GM23338 (cell line): ENCODE results near the gene CACNA1H. TPM values are rescaled to one million over a fixed set of nuclear protein-coding genes. Genes with fewer than 3 reads are reported as not detected.

Source experiments
- ATAC-seq: fragments of 200-7000 bp; cut with Tn5 transposase; 3 replicates; pipeline ENCODE4 v1.9.1; 2020
- DNase-seq: peaks from one replicate; pipeline ENCODE4 v3.0.0-alpha.2; 2015; ENCODE audit warnings: low spot score
- H2AFZ ChIP-seq: fragments of 200-600 bp; sonication (generic); 2 replicates; pipeline ENCODE4 v1.8.0; 2016; ENCODE audit warnings: antibody characterized with exemption, mild to moderate bottlenecking, moderate library complexity
- H3F3A ChIP-seq: fragments of 200-600 bp; sonication (generic); replicated peaks from 2 replicates; pipeline ENCODE4 v1.8.0; 2017; ENCODE audit warnings: antibody characterized with exemption, mixed run types, low read depth
- H3K27ac ChIP-seq: fragments of 200-600 bp; sonication (generic); 2 replicates; pipeline ENCODE4 v1.6.1; 2016; ENCODE audit warnings: low read depth
- H3K27me3 ChIP-seq: fragments of 200-600 bp; sonication (generic); 2 replicates; pipeline ENCODE4 v1.8.0; 2016; ENCODE audit warnings: mild to moderate bottlenecking, mixed run types, moderate library complexity; ENCODE audit not compliant: insufficient read depth
- H3K36me3 ChIP-seq: fragments of 200-600 bp; sonication (generic); 2 replicates; pipeline ENCODE4 v1.8.0; 2016; ENCODE audit warnings: mild to moderate bottlenecking; ENCODE audit not compliant: insufficient read depth
- H3K4me1 ChIP-seq: fragments of 200-600 bp; sonication (generic); 2 replicates; pipeline ENCODE4 v1.8.0; 2016; ENCODE audit warnings: mild to moderate bottlenecking, moderate library complexity; ENCODE audit not compliant: insufficient read depth
- H3K4me2 ChIP-seq: fragments of 200-600 bp; sonication (generic); 2 replicates; pipeline ENCODE4 v1.7.1; 2017; ENCODE audit warnings: mixed run types
- H3K4me3 ChIP-seq: fragments of 200-600 bp; sonication (generic); 2 replicates; pipeline ENCODE4 v1.6.1; 2016; ENCODE audit warnings: mixed run types
- H3K79me2 ChIP-seq: fragments of 200-600 bp; sonication (generic); replicated peaks from 2 replicates; pipeline ENCODE4 v1.8.0; 2017; ENCODE audit warnings: mild to moderate bottlenecking; ENCODE audit not compliant: insufficient read depth
- H3K9me2 ChIP-seq: fragments of 200-600 bp; sonication (generic); 2 replicates; pipeline ENCODE4 v1.8.0; 2017; ENCODE audit not compliant: insufficient read depth
- H4K20me1 ChIP-seq: fragments of 200-600 bp; sonication (generic); replicated peaks from 2 replicates; pipeline ENCODE4 v1.8.0; 2017; ENCODE audit warnings: mild to moderate bottlenecking; ENCODE audit not compliant: insufficient read depth
- H3K27ac Mint-ChIP-seq: 2 replicates; pipeline ENCODE4 v1.8.0; 2020; ENCODE audit warnings: inconsistent platforms, mild to moderate bottlenecking, moderate library complexity, mixed read lengths
- H3K27me3 Mint-ChIP-seq: 3 replicates; pipeline ENCODE4 v1.8.0; 2022; ENCODE audit warnings: low read depth, mild to moderate bottlenecking, moderate library complexity, mixed read lengths, inconsistent platforms; ENCODE audit not compliant: insufficient read depth, poor library complexity
- H3K36me3 Mint-ChIP-seq: 3 replicates; pipeline ENCODE4 v1.8.0; 2021; ENCODE audit warnings: low read depth, mild to moderate bottlenecking, inconsistent platforms, moderate library complexity, mixed read lengths
- H3K4me1 Mint-ChIP-seq: 3 replicates; pipeline ENCODE4 v1.8.0; 2020; ENCODE audit warnings: mild to moderate bottlenecking, inconsistent platforms, mixed read lengths
- H3K4me3 Mint-ChIP-seq: 3 replicates; pipeline ENCODE4 v1.8.0; 2021; ENCODE audit warnings: moderate library complexity, mild to moderate bottlenecking, inconsistent platforms, mixed read lengths
- H3K9me3 Mint-ChIP-seq: 3 replicates; pipeline ENCODE4 v1.8.0; 2020; ENCODE audit warnings: moderate library complexity, mild to moderate bottlenecking, inconsistent platforms, mixed read lengths
- CREB1 ChIP-seq: fragments of 250-450 bp; sonication (Bioruptor Pico); IDR thresholded peaks from 2 replicates; pipeline ENCODE4 v1.5.0; 2020; ENCODE audit warnings: low read depth, mild to moderate bottlenecking, moderate library complexity
- ETS1 ChIP-seq: IDR thresholded peaks from 2 replicates; pipeline ENCODE4 v1.6.1; 2016; ENCODE audit warnings: antibody characterized with exemption
- EZH2 ChIP-seq: fragments of 200-600 bp; sonication (generic); IDR thresholded peaks from one replicate; pipeline ENCODE4 v1.8.0; 2017; ENCODE audit warnings: antibody characterized with exemption, mild to moderate bottlenecking, low read depth; ENCODE audit not compliant: unreplicated experiment
- EZH2phosphoT487 ChIP-seq: fragments of 200-600 bp; sonication (generic); IDR thresholded peaks from one replicate; pipeline ENCODE4 v1.8.1; 2018; ENCODE audit warnings: antibody characterized with exemption; ENCODE audit not compliant: unreplicated experiment
- JUNB ChIP-seq: IDR thresholded peaks from one replicate; pipeline ENCODE4 v1.6.1; 2016; ENCODE audit warnings: antibody characterized with exemption; ENCODE audit not compliant: unreplicated experiment
- NANOG ChIP-seq: IDR thresholded peaks from 2 replicates; pipeline ENCODE4 v1.6.1; 2016; ENCODE audit warnings: antibody characterized with exemption, borderline replicate concordance
- POLR2AphosphoS5 ChIP-seq: IDR thresholded peaks from 2 replicates; pipeline ENCODE4 v1.6.1; 2016; ENCODE audit warnings: antibody characterized with exemption, low read depth
- REST ChIP-seq: IDR thresholded peaks from one replicate; pipeline ENCODE4 v1.6.1; 2018; ENCODE audit warnings: antibody characterized with exemption; ENCODE audit not compliant: unreplicated experiment
- STAT1 ChIP-seq: IDR thresholded peaks from one replicate; pipeline ENCODE4 v1.6.1; 2016; ENCODE audit warnings: antibody characterized with exemption; ENCODE audit not compliant: unreplicated experiment
- ZNF114 ChIP-seq: fragments of 250-450 bp; sonication (Bioruptor Pico); IDR thresholded peaks from 2 replicates; pipeline ENCODE4 v1.5.0; 2020; ENCODE audit warnings: mild to moderate bottlenecking, moderate library complexity
- ZNF462 ChIP-seq: fragments of 250-450 bp; sonication (Bioruptor Pico); IDR thresholded peaks from 2 replicates; pipeline ENCODE4 v1.5.0; 2020; ENCODE audit warnings: mild to moderate bottlenecking, moderate library complexity
- polyA plus RNA-seq: library from polyadenylated mRNA; unstranded; fragments of >200 nt; fragmentation: Nextera tagmentation; extraction: Ambion mirVana; gene quantifications from 2 replicates; pipeline ENCODE4 v1.2.1, GENCODE V29; 2016
- total RNA-seq: library from RNA; depleted of rRNA; stranded (reverse); fragments of >200 nt; shearing (Covaris generic); gene quantifications from 2 replicates; pipeline ENCODE4 v1.2.3, GENCODE V29; 2014

CACNA1H gene
- total and polyA plus RNA-seq, 2 experiments from 2014 or later: 3.5 to 43.3 TPM

GRCh38 chr16:1264345-1265089 is 111.6 kb downstream of the CACNA1H start:
- Mint-ChIP-seq H3K27ac (no peak overlapping the region), H3K9me3 (peaks cover 15% of the 10 kb centered on the region), H3K27me3 (peaks cover 29% of the 10 kb centered on the region), H3K4me3 (no peak overlapping the region), H3K36me3 (no peaks in the 10 kb centered on the region), H3K4me1 (peaks cover 8% of the 10 kb centered on the region)
- DNase-seq: no peak
- no peak for TF ChIP-seq STAT1
- no peak for TF ChIP-seq REST
- TF ChIP-seq EZH2phosphoT487: no peak
- no peak for TF ChIP-seq EZH2
- no peak for TF ChIP-seq NANOG
- no peak for TF ChIP-seq ZNF114 (CRISPR knock-in tag)
- Histone ChIP-seq H2AFZ (no peak overlapping the region), H3K79me2 (no peaks in the 10 kb centered on the region), H3K4me2 (no peak overlapping the region), H3K4me3 (no peak overlapping the region), H4K20me1 (0 out of 2 replicates have a peak, but pooled peaks cover 2% of the 10 kb centered on the region), H3K9me2 (no peaks in the 10 kb centered on the region), H3F3A (no peaks in the 10 kb centered on the region), H3K27ac (no peak overlapping the region), H3K27me3 (no peaks in the 10 kb centered on the region), H3K36me3 (no peaks in the 10 kb centered on the region), H3K4me1 (no peaks in the 10 kb centered on the region)
- ATAC-seq: no peak

- H3K4me3 ChIP-seq: no peak overlapping the region
- H3K27me3 ChIP-seq: no peaks in the 10 kb centered on the region
- H3K79me2 ChIP-seq: no peaks in the 10 kb centered on the region
- 0 out of 2 replicates have a peak, but pooled peaks cover 2% of the 10 kb centered on the region for H4K20me1 ChIP-seq
- H3K9me3 Mint-ChIP-seq: peaks cover 15% of the 10 kb centered on the region
- H3K27me3 Mint-ChIP-seq: peaks cover 25% of the 10 kb centered on the region
- H3K9me2 ChIP-seq: no peaks in the 10 kb centered on the region
- H3K27ac Mint-ChIP-seq: no peak overlapping the region
- H3K4me3 Mint-ChIP-seq: no peak overlapping the region
- peaks cover 8% of the 10 kb centered on the region for H3K4me1 Mint-ChIP-seq
- H3K4me2 ChIP-seq: no peak overlapping the region
- H3K4me1 ChIP-seq: no peaks in the 10 kb centered on the region
- H3K27ac ChIP-seq: no peak overlapping the region
- ATAC-seq (no peak), DNase-seq (no peak)
- no peak overlapping the region for H2AFZ ChIP-seq
- H3F3A ChIP-seq: no peaks in the 10 kb centered on the region
- H3K36me3 ChIP-seq: no peaks in the 10 kb centered on the region
- no peaks in the 10 kb centered on the region for H3K36me3 Mint-ChIP-seq
- TF ChIP-seq POLR2AphosphoS5 (no peak), CREB1 (CRISPR knock-in tag) (no peak), NANOG (no peak), ZNF114 (CRISPR knock-in tag) (no peak), ZNF462 (CRISPR knock-in tag) (no peak), JUNB (no peak), STAT1 (no peak), ETS1 (no peak)
Observed at GRCh38 chr16:1265090-1265630, 112.3 kb downstream of the CACNA1H start.
